GM19023 (cell line): ENCODE results near the gene GRM1.

Experiments used
- ATAC-seq: cut with Tn5 transposase; IDR thresholded peaks from one replicate; pipeline ENCODE4 v1.9.1; 2021; ENCODE audit warnings: mild to moderate bottlenecking, moderate library complexity; ENCODE audit not compliant: unreplicated experiment

Gene GRM1

DNA sequence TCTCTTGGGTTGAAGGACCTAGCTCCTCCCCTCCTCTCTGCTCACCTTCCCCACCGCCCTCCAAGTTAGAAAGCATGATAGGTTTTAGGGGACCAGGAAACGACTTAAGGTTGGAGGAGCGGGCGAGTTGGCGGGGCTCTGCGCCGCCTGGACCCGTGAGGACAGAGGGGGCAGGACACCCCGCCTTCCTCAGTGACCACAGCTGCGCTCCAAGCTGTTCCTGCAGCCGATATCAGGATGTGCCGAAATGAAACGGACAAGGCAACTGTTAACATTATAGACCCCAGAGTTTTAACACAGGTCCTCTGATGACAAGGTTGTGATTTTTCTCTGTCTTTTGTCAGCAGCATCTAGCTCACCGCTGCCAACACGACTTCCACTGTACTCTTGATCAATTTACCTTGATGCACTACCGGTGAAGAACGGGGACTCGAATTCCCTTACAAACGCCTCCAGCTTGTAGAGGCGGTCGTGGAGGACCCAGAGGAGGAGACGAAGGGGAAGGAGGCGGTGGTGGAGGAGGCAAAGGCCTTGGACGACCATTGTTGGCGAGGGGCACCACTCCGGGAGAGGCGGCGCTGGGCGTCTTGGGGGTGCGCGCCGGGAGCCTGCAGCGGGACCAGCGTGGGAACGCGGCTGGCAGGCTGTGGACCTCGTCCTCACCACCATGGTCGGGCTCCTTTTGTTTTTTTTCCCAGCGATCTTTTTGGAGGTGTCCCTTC lies at the start of gene GRM1:
Gene GRM1, plus strand, starts transcription at position 212 of the 722 bp plus-strand sequence. Its CDS starts 456 bp downstream, at position 668.
- no peak for ATAC-seq

- no peak for ATAC-seq
These were observed 19.5 kb upstream of the GRM1 start for GRCh38 chr6:146009338-146009737.

GRCh38 chr6:146014233-146014632 lies 14.6 kb upstream of the GRM1 start:
- no peak for ATAC-seq

DNA sequence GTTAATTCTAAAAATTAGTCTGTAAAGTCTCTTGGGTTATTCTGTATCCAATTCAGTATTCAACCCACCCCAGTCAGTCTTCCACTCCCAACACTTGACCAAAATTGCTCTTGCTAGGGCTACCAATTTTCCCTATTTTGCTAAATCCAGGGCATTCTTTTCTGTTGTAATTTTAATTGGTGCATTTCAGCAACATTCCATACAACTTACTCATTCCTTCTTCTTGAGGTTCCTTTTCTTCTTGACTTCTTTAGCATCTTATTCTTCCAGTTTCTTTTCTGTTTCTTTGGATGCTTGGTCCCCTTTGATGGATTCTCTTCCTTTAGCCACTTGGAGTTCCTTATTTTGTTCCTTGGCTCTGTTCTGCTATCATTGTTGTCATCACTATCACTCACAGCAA lies 11.2 kb upstream of the GRM1 start:
- no peak for ATAC-seq

DNA sequence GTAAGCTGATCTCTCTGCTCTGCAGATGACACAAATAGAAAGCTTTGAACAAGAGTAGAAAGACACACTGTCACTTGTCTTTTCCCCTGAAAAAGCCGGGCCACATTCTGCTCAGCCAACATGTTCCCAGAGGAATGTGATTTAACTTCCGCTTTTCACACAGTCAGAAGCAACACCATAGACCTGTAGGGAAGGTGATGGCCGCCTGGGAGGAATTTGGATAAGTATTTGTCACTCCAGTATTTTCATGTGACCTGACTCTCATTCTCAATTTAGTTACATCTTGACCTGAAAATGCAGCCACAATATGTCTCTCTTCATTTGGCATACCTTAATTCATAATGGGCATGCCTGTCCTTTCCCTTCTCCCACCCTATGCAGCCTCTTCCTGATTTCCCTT lies 2.0 kb upstream of the GRM1 start:
- ATAC-seq: no peak

GRCh38 chr6:146027586-146028251 lies 1.1 kb upstream of the GRM1 start:
- no peak for ATAC-seq

DNA sequence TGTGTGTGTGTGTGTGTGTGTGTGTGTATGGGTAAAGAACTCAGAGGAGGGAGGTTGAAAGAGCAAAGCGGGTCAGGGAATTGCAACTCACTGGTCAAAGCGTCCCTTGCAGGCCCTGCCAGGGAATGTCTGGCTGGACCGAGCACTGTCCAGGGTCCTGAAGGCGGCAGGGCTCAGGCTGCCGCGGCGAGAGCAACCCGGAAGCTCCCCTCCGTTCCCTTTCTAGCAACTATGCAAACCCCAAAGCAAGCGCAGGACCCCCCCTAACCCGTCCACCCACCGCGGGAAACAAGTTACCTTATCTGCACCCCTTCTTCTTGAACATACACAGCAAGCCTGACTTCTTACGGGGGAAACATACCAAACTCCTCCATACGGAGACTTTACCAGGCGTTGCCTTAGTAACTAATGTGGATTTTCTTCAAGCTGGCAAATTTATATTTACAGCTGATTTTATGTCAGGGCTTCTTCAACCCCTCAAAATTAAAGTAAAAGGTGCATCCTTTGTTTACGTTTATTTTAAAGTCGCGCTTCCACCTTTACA lies 538 bp upstream of the GRM1 start:
- no peak for ATAC-seq

DNA sequence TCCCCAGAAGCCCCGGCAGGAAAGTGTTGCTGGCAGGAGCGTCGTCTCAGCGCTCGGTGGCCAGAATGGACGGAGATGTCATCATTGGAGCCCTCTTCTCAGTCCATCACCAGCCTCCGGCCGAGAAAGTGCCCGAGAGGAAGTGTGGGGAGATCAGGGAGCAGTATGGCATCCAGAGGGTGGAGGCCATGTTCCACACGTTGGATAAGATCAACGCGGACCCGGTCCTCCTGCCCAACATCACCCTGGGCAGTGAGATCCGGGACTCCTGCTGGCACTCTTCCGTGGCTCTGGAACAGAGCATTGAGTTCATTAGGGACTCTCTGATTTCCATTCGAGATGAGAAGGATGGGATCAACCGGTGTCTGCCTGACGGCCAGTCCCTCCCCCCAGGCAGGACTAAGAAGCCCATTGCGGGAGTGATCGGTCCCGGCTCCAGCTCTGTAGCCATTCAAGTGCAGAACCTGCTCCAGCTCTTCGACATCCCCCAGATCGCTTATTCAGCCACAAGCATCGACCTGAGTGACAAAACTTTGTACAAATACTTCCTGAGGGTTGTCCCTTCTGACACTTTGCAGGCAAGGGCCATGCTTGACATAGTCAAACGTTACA lies 817 bp downstream of the GRM1 start:
- ATAC-seq: no peak

DNA sequence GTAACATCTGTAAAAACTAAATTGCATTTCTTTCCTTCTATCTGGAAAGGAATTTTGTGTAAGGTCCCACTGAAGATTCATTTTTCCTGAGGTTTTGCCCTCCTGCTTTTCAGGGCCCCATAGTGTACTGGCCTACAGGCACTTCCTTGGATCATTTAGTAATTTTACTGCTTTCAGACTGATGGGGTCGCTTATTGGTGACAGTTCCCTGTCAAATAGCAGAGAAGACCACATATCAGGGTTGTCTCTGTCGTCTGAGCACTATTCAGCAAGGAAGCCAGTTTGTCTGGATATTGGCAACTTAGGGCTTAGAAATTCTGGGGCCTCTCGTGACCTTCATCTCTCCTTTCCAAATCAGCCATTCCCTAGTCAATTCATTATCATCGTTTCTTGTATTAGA lies 3.5 kb downstream of the GRM1 start:
- ATAC-seq: no peak

GRCh38 chr6:146040360-146040759 lies 11.5 kb downstream of the GRM1 start:
- no peak for ATAC-seq

DNA sequence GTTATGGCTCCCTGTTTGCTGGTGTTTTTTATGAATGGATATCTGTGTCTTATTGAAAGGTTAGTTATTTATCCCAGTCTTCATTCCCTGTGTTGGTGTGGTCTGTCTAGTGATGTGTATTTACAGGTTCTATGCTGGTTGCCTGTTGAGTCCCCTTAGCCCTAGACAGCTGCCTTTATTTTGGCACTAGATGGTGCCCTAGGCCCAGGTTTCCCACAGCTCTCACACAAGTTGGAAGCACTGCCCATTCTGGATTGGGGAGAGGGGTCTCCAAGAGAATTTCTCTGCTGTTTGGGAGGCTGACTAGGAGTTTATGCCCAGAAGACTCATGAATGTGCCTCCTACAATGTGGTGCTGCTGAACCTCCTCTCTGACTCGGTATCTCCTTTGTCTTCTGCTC lies 12.4 kb downstream of the GRM1 start:
- ATAC-seq: no peak

GRCh38 chr6:146047371-146047770 lies 18.5 kb downstream of the GRM1 start:
- no peak for ATAC-seq

GRCh38 chr6:146050168-146050567 lies 21.3 kb downstream of the GRM1 start:
- ATAC-seq: no peak

DNA sequence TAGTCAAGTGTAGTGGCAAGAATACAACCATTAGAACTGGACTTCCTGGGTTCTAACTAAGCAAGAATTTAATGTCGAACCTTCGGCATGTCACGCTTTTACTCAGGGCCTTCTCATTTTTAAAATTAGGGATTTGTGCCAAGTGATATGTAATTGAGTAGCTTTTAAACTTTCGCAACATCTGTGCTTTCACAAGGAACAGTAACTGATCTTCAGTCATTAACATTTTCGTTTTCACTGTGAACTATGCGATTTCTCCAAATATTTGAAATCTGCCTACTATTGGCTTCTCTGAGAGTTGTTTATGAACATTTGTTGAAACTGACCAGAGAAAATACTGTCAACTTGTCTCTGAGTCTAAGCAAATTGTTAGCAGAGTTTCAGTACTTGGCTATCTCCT lies 27.6 kb downstream of the GRM1 start:
- ATAC-seq: no peak

GRCh38 chr6:146065690-146066089 lies 36.8 kb downstream of the GRM1 start:
- ATAC-seq: no peak

GRCh38 chr6:146066506-146066905 lies 37.6 kb downstream of the GRM1 start:
- no peak for ATAC-seq

DNA sequence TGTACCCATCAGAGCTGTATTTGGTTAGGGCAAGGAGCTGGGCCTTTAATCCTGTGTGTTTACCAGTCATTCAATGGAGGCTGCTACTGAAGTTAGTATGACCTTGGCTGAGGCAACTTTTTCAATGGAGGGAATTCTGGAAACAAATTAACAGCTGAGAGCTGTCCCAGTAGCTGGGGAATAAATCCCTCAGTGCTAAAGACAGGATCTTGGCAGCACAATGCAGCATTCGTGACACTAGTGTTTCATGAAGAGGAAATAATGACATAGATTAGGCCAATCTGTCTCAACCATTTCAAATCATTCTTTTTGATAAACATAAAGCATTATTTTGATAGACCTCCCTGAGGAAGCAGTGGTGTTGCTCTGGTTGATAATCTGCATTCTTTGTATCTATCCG lies 42.9 kb downstream of the GRM1 start:
- ATAC-seq: no peak

- ATAC-seq: no peak
These were observed 49.1 kb downstream of the GRM1 start for GRCh38 chr6:146077992-146078391.

- no peak for ATAC-seq
These were observed 58.5 kb downstream of the GRM1 start for GRCh38 chr6:146087386-146087785.

- no peak for ATAC-seq
These were observed 61.6 kb downstream of the GRM1 start for GRCh38 chr6:146090474-146090873.

DNA sequence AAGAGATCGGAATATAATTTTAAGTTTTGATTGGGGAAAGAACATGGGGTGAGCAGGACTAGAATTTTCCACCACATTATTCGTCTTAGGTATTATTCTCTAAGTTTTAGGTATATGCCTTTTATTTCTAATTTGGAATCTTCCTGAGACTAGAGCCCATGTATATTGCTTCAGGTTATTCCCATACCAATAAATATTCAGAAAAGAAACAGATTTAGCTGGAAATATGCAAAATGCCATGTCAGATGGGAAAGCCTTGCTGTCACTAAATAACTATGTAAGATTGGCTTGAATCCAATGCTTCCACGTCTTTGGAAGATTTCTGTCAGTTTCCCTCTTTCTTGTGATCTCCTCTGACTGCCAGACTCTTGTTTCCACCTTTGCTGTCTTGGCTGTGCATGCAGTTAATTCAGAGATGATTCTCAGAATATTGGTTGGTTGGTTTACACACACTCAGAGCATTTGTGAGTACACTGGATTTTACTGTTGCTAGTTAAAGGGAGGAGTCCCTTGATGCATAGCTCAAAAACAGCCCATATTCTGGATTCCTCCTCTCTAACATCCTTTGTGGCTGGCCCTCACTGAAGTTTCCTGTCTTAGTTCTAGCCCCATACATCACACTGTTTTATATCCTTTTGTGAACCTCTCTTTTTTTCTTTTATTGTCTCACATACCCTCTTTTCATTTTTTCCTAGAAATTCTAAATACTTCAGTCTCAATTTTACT lies 64.3 kb downstream of the GRM1 start:
- no peak for ATAC-seq
